ENCODE data around the gene LAGE3.

DNA sequence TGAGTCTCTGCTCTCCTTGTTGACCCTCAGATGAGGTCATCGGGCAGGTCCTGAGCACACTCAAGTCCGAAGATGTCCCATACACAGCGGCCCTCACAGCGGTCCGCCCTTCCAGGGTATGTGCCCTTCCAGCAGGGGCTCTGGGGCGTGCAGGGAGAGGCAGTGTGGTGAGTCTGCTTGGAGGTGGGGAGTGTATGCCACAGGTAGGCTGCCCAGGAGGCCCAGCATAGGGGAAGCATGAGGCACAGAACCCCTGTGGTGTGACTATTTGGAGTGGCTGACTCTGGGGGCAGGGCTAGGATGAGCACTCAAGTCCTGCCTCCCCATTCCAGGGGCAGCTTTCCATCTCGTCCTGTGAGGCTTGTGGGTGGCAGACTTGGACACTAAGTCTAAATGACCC, 45.5 kb downstream of the LAGE3 start:
- TF ChIP-seq, protein P1, sequence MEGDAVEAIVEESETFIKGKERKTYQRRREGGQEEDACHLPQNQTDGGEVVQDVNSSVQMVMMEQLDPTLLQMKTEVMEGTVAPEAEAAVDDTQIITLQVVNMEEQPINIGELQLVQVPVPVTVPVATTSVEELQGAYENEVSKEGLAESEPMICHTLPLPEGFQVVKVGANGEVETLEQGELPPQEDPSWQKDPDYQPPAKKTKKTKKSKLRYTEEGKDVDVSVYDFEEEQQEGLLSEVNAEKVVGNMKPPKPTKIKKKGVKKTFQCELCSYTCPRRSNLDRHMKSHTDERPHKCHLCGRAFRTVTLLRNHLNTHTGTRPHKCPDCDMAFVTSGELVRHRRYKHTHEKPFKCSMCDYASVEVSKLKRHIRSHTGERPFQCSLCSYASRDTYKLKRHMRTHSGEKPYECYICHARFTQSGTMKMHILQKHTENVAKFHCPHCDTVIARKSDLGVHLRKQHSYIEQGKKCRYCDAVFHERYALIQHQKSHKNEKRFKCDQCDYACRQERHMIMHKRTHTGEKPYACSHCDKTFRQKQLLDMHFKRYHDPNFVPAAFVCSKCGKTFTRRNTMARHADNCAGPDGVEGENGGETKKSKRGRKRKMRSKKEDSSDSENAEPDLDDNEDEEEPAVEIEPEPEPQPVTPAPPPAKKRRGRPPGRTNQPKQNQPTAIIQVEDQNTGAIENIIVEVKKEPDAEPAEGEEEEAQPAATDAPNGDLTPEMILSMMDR (IDR thresholded peaks at IDR 0.05): no peak
- no peak for TF ChIP-seq POLR2A (IDR thresholded peaks at IDR 0.05)
